NOMO-1 treated with dmso at 0.1 percent for 144 hours (cell line): ENCODE results near the gene HTR3C.

ENCODE experiments used
- DNase-seq: peaks from one replicate; lab custom pipeline; 2025; ENCODE audit not compliant: unreplicated experiment; lab: John Stamatoyannopoulos, UW

Gene HTR3C

DNA sequence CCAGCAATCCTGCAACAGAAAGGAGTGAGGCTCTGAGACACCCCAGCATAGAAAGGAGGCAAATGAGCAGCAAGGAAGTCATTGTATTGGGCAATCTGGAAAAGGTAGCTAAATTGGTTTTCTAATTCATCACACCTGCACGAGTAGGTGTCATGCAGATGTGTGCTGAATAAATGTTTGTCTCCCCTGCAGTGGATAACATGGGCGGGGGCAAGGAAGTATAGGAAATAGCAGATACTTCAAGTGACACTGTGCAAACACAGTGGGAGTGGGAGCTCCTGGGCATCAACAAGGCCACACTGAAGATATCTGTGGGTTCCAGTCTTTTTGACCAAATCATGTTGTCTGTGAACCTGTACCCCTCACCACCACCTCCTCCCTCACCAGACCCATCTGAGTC lies 29.6 kb downstream of the HTR3C start:
- DNase-seq, result no peak

DNA sequence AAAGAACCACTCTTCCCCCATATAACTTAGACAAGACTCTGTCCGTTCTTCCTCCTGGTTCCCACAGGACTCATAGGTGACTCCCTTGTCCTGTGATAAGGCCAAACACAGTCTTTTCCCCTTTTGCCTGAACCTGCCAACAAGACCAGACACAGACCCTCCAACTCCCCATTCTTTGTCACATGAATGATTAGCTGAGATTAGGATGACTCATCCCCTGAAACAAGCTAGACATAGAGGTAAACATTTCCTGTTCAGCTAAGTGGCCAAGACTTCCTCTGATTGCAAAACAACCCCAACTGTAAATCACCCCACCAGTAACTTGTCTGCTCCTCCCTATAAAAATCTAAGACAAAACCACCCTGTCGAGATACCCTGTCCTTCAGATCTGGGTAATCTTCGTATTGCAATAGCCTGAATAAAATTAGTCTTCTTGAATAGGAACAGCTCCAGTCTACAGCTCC lies 32.6 kb downstream of the HTR3C start:
- DNase-seq, result peak; percentile 90

- DNase-seq, result no peak
Measured at GRCh38 chr3:184092199-184092598, 39.4 kb downstream of the HTR3C start.

DNA sequence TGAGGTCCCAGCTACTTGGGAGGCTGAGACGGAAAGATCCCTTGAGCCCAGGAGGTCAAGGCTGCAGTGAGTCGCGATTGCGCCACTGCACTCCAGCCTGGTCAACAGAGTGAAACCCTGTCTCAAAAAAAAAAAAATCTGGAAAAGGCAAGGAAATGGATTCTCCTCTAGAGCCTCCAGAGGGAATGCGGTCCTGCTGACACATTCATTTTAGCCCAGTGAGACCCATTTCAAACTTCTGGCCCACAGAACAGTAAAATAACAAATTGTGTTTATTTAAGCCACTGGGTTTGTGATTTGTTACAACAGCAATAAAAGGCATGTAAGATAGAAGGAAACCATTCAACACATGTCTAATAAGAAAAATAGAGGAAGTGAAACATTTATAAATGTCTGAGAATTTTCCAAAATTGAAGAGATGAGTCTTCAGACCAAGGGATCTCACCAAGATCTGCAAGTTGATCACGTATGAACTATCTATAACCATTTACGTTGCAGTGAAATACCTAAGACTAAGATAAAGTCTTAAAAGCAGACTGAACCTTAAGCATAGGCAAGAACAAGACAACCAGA lies 44.0 kb downstream of the HTR3C start, which contains the start of gene HTR3E:
TSS of gene HTR3E (plus strand) at position 254 of the 573 bp plus-strand sequence. CDS start 466 bp downstream, outside the sequence.
- no peak for DNase-seq

DNA sequence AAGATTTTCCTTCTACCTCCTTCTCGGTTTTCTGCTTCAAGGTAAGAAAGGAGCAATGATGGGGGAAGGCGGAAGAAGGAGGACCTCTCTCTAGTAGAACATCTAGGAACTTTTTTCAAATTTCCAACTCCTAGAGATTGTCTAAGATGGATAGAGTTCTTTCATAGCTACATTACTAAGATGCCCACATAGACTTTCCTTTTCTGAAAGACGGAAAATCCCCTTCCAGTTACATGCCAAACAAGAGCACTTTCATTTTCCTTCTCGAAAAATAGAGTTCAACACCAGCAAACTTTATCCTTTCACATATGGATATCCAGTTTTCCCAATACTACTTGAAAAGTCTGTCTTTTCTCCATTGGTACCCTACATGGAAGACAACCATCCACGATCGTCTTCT lies 44.7 kb downstream of the HTR3C start:
- no peak for DNase-seq

GRCh38 chr3:184099806-184100686 lies 47.2 kb downstream of the HTR3C start:
- no peak for DNase-seq
